GM18511 (cell line): ENCODE data around the gene HOXD3.

Experiments
- ATAC-seq: cut with Tn5 transposase; IDR thresholded peaks from one replicate; pipeline ENCODE4 v1.9.1; 2021; ENCODE audit warnings: mild to moderate bottlenecking, moderate library complexity; ENCODE audit not compliant: unreplicated experiment

Gene HOXD3

GRCh38 chr2:176121190-176122051 is 35.7 kb upstream of the HOXD3 start:
- no peak for ATAC-seq

GRCh38 chr2:176122052-176122682 is 34.9 kb upstream of the HOXD3 start:
- no peak for ATAC-seq

- ATAC-seq, result no peak
These were observed 34.3 kb upstream of the HOXD3 start, which contains the start of gene HOXD9 for GRCh38 chr2:176122683-176123410. TSS of gene HOXD9 (plus strand) at chr2:176122719. CDS start at chr2:176122769, 50 bp downstream.

- ATAC-seq, result no peak
These were observed 33.5 kb upstream of the HOXD3 start for GRCh38 chr2:176123411-176124109.

GRCh38 chr2:176124110-176124946 is 32.8 kb upstream of the HOXD3 start:
- ATAC-seq, result no peak

- ATAC-seq, result no peak
These were observed 31.9 kb upstream of the HOXD3 start for GRCh38 chr2:176124947-176125771.

GRCh38 chr2:176125772-176126054 is 31.4 kb upstream of the HOXD3 start:
- no peak for ATAC-seq

GRCh38 chr2:176126929-176127773 is 30.0 kb upstream of the HOXD3 start:
- ATAC-seq, result no peak

GRCh38 chr2:176127774-176128072 is 29.4 kb upstream of the HOXD3 start:
- ATAC-seq, result no peak

- no peak for ATAC-seq
These were observed 28.7 kb upstream of the HOXD3 start for GRCh38 chr2:176128172-176128981.

- ATAC-seq, result no peak
These were observed 27.9 kb upstream of the HOXD3 start, which contains the start of gene HOXD8 for GRCh38 chr2:176128982-176129796. TSS of gene HOXD8 (plus strand) at chr2:176129705. CDS start at chr2:176130367, 662 bp downstream.

- no peak for ATAC-seq
These were observed 27.3 kb upstream of the HOXD3 start for GRCh38 chr2:176129813-176130146.

- ATAC-seq, result no peak
These were observed 26.8 kb upstream of the HOXD3 start for GRCh38 chr2:176130147-176130956.

- no peak for ATAC-seq
These were observed 25.9 kb upstream of the HOXD3 start for GRCh38 chr2:176130957-176131847.

GRCh38 chr2:176131848-176132158 is 25.3 kb upstream of the HOXD3 start:
- ATAC-seq, result no peak
